Neutrophil (primary cell): ENCODE data around the gene AMH.

ENCODE experiments used
- H3K27ac ChIP-seq: fragments of 200-600 bp; sonication (generic); 2 replicates; pipeline ENCODE4 v1.5.1; 2016; ENCODE audit warnings: mild to moderate bottlenecking, moderate library complexity
- H3K27me3 ChIP-seq: fragments of 200-600 bp; sonication (generic); 2 replicates; pipeline ENCODE4 v1.6.0; 2016; ENCODE audit warnings: mild to moderate bottlenecking
- H3K36me3 ChIP-seq: fragments of 200-600 bp; sonication (generic); 2 replicates; pipeline ENCODE4 v1.5.1; 2017
- H3K4me1 ChIP-seq, 2 experiments: fragments of 200-600 bp in 1 of 2; sonication (generic) in 1 of 2; 1 replicate in 1 of 2; 2 replicates in 1 of 2; pipeline versions ENCODE4 v1.5.1 to v1.6.1; 2013 to 2016; ENCODE audit warnings: low read depth in 1 of 2, low read length in 1 of 2, mild to moderate bottlenecking in 1 of 2, moderate library complexity in 1 of 2; ENCODE audit not compliant: control insufficient read depth in 1 of 2, insufficient read depth in 1 of 2
- H3K4me3 ChIP-seq, 2 experiments: fragments of 200-600 bp in 1 of 2; sonication (generic) in 1 of 2; 1 replicate in 1 of 2; 2 replicates in 1 of 2; pipeline ENCODE4 v1.5.1; 2013 to 2016; ENCODE audit warnings: low read depth in 1 of 2, low read length in 1 of 2, mild to moderate bottlenecking in 1 of 2, moderate library complexity in 1 of 2
- H3K9me3 ChIP-seq: fragments of 200-600 bp; sonication (generic); 2 replicates; pipeline ENCODE4 v1.5.1; 2016
- TF ChIP-seq, protein P1 (sequence below): fragments of 200-600 bp; sonication (generic); IDR thresholded peaks from 2 replicates; pipeline ENCODE4 v1.5.1; 2016; ENCODE audit warnings: antibody characterized with exemption

The AMH gene

DNA sequence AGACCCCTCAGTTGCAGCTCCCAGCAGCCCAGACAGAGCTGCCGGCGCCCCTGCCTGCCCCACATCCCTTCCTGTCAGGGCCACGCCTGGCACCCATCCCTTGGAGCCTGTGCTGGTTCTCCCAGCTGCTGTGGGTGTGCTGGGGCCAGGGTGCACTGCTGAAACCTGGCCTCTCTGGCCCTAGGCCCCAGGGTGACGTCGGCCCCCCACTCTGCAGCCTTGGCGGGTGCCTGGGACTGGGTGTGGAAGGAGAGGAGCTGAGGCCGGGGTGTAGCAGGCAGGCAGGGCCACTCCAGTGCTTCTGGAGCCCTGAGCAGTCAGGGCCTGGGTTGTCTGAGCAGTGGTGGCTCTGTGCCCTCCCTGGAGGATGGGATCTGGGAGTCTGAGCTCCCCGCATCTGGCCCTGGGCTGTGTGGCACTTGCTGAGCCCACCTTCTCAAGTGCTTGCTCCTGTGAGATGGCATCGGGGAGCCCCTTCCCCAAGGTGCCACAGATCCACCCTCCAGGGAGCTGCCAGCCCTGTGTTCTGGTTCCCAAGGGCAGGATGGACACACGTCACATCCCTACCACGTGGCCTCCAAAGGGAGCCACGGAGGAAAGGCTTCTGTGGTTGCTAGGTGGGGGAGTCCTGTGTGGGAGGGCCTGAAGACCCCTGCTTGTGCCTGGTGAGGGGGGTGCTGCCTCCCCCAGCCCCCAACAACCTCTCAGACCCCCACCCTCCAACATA lies 18.2 kb upstream of the AMH start:
- H3K27ac ChIP-seq = no peak overlapping the region
- peaks cover 11 to 20% of the 10 kb centered on the region in 2 experiments for H3K4me1 ChIP-seq
- peaks cover 81% of the 10 kb centered on the region for H3K36me3 ChIP-seq
- H3K27me3 ChIP-seq = no peaks in the 10 kb centered on the region
- H3K9me3 ChIP-seq = no peaks in the 10 kb centered on the region
- TF ChIP-seq, protein P1, sequence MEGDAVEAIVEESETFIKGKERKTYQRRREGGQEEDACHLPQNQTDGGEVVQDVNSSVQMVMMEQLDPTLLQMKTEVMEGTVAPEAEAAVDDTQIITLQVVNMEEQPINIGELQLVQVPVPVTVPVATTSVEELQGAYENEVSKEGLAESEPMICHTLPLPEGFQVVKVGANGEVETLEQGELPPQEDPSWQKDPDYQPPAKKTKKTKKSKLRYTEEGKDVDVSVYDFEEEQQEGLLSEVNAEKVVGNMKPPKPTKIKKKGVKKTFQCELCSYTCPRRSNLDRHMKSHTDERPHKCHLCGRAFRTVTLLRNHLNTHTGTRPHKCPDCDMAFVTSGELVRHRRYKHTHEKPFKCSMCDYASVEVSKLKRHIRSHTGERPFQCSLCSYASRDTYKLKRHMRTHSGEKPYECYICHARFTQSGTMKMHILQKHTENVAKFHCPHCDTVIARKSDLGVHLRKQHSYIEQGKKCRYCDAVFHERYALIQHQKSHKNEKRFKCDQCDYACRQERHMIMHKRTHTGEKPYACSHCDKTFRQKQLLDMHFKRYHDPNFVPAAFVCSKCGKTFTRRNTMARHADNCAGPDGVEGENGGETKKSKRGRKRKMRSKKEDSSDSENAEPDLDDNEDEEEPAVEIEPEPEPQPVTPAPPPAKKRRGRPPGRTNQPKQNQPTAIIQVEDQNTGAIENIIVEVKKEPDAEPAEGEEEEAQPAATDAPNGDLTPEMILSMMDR = no peak
- no peak overlapping the region for H3K4me3 ChIP-seq

DNA sequence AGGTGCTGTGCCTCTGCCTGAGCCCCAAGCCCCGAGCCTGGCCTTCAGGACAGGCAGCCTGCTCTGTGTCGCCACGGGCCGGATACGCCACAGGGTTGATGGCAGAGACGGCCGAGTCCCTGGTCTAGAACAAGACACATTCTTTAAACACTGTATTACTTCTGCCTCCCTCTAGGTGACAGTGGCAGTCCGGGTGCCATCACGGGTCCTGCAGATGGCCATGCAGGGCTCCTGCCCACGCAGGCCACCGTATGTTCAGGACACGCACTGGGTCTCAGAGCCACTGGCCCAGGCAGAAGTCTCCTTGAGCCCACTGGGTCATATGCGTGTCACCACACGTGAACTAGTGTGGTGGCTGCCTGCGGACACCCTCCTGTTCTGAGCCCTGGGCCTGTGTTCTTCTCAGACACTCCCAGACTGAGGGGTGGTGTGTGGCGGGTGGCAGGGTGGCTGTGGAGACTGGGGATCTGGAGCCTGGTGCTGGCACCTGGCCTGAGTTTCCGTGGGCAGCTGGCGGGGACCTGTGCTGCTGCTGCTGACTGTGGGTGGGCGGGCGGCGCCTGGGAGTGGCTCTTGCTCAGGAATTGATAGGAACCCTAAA lies 17.4 kb upstream of the AMH start:
- TF ChIP-seq, protein P1 = no peak
- Histone ChIP-seq H3K36me3 (peaks cover 74% of the 10 kb centered on the region), H3K4me1 (peaks cover 11 to 20% of the 10 kb centered on the region in 2 experiments), H3K27ac (no peak overlapping the region), H3K9me3 (no peaks in the 10 kb centered on the region), H3K27me3 (no peaks in the 10 kb centered on the region), H3K4me3 (no peak overlapping the region)

DNA sequence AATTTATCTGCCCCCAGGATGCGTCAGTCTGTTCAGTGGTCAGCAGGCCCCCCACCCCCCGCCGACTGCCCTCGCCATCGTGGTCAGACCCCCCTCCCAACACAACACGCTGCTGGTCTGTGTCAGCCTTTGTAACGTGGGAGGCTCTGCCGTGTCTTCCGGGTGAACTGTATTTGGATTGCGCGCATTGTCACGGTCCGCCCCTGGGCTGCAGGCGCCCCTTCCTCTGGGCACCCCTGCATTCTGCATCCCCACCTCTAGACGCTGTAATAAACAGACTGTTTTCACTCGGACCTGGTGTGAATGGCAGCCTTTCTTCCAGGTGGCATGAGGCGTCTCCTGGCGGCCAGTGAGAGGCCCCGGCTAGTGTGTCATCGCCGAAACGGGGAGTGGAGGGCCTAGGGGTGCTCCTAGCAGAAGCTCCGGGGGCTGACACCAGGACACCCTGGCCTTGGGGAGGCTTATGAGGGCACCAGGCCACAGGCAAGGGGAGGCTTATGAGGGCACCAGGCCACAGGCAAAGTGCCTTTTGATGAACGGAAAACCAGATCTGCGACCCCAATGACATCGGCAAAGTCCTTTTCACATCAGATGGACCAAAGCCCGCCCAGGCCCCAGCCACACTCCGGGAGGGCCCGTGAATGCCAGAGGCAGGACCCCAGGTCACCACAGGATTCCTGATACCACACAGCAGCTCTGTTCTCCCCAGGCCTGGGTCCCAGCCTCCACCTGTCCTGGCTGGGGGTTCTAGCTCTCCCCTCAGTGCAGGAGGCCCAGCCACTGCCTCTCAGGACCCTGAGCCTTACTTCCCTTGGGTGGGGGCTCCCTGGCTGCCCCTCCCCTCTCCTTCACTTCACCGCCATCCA lies 16.6 kb upstream of the AMH start:
- H3K4me1 ChIP-seq = peaks cover 17 to 27% of the 10 kb centered on the region in 2 experiments
- no peaks in the 10 kb centered on the region for H3K9me3 ChIP-seq
- TF ChIP-seq, protein P1 = no peak
- H3K36me3 ChIP-seq = peaks cover 66% of the 10 kb centered on the region
- no peak overlapping the region for H3K27ac ChIP-seq
- no peak overlapping the region for H3K4me3 ChIP-seq
- H3K27me3 ChIP-seq = no peaks in the 10 kb centered on the region

DNA sequence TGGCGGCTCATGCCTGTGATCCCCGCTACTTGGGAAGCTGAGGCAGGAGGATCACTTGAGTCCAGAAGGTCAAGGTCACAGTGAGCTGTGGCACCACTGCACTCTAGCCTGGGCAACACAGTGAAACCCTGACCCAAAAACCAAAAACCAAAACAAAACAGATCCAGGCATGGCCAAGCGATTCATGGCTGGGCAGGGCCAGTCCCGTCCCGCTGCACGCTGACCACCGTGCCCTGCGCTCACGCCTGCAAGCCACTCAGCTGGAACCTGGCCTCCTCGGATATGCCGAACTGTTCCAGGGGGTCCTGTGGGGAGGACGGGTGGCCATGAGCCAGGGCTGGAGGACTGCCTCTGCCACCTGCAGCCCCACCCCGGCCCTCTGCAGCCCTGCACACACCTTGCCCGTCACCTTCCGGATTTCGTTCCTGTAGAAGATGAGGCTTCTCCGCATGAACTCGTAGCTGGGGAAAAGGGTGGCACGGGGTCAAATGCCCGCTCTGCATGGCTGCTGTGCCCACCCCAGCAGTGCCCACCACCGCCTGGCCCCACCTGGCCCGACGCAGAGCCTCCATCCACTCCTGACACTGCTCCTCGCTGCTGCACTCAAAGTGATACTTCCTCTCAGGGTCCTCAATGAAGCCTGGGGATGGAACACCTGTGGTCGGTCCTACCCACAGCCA lies 15.4 kb upstream of the AMH start:
- TF ChIP-seq, protein P1 = no peak
- Histone ChIP-seq H3K36me3 (peaks cover 54% of the 10 kb centered on the region), H3K4me1 (peaks cover 29 to 39% of the 10 kb centered on the region in 2 experiments), H3K4me3 (no peak overlapping the region), H3K27ac (no peak overlapping the region), H3K27me3 (no peaks in the 10 kb centered on the region), H3K9me3 (no peaks in the 10 kb centered on the region)

DNA sequence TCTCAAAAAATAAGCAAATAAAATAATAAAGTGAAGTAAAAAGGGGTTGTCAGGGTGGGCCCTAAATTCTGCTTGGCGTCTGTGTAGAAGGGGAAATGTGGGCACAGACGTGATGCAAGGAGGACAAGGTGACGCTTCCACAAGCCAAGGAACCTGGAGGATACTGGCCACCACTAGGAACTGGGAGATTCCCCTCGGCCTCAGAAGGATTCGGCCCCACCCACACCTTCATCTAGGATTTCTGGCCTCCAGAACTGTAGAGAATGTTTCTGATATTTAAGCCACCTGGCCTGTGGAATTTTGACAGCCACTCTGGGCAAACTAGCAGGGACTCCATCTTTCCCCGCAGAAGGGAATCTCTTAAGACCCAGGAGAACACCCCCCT lies 14.1 kb upstream of the AMH start:
- peaks cover 42 to 52% of the 10 kb centered on the region in 2 experiments for H3K4me1 ChIP-seq
- peak overlapping the region; percentile 97 for H3K27ac ChIP-seq
- TF ChIP-seq, protein P1 = no peak
- H3K9me3 ChIP-seq = no peaks in the 10 kb centered on the region
- peak overlapping the region; percentile 78 to 94 for H3K4me3 ChIP-seq
- no peaks in the 10 kb centered on the region for H3K27me3 ChIP-seq
- H3K36me3 ChIP-seq = peaks cover 41% of the 10 kb centered on the region
